ENCODE results near the gene LRRC25.
"Not testable (repeated sequence)": the region's sequence is repeated elsewhere in the genome, so short reads cannot be mapped to it uniquely, and the experiment has no call there.

Gene LRRC25

GRCh38 chr19:18380843-18381242, 16.6 kb downstream of the LRRC25 start:
- no peak for DNase-seq (ENCODE audit: low read depth in 2 of 2)

- DNase-seq (ENCODE audit: low read depth in 2 of 2), result no peak
Measured at GRCh38 chr19:18379803-18380747, 17.3 kb downstream of the LRRC25 start.

- no peak for DNase-seq (ENCODE audit: low read depth in 2 of 2)
Measured at GRCh38 chr19:18377026-18377425, 20.4 kb downstream of the LRRC25 start.

- peak; percentile 31 to 37 for DNase-seq (ENCODE audit: low read depth in 2 of 2)
Measured at GRCh38 chr19:18373892-18374629, 23.4 kb downstream of the LRRC25 start.

GRCh38 chr19:18373407-18373891, 24.0 kb downstream of the LRRC25 start:
- no peak for DNase-seq (ENCODE audit: low read depth in 2 of 2)

- DNase-seq (ENCODE audit: low read depth in 2 of 2), result no peak
Measured at GRCh38 chr19:18368504-18369222, 28.8 kb downstream of the LRRC25 start.

- no peak for DNase-seq (ENCODE audit: low read depth in 2 of 2)
Measured at GRCh38 chr19:18366021-18366435, 31.4 kb downstream of the LRRC25 start.

GRCh38 chr19:18364826-18365528, 32.4 kb downstream of the LRRC25 start:
- DNase-seq (ENCODE audit: low read depth in 2 of 2), result no peak

GRCh38 chr19:18364277-18364825, 33.1 kb downstream of the LRRC25 start:
- not testable (repeated sequence) for DNase-seq (ENCODE audit: low read depth in 2 of 2)

- DNase-seq (ENCODE audit: low read depth in 2 of 2), result no peak
Measured at GRCh38 chr19:18363787-18364186, 33.6 kb downstream of the LRRC25 start.

- no peak for DNase-seq (ENCODE audit: low read depth in 2 of 2)
Measured at GRCh38 chr19:18362934-18363542, 34.4 kb downstream of the LRRC25 start.

- no peak for DNase-seq (ENCODE audit: low read depth in 2 of 2)
Measured at GRCh38 chr19:18361646-18362045, 35.8 kb downstream of the LRRC25 start.

- DNase-seq (ENCODE audit: low read depth in 2 of 2), result no peak
Measured at GRCh38 chr19:18357041-18357440, 40.4 kb downstream of the LRRC25 start.

- not testable (repeated sequence) for DNase-seq (ENCODE audit: low read depth in 2 of 2)
Measured at GRCh38 chr19:18354743-18355142, 42.7 kb downstream of the LRRC25 start.

- no peak for DNase-seq (ENCODE audit: low read depth in 2 of 2)
Measured at GRCh38 chr19:18353378-18354005, 43.9 kb downstream of the LRRC25 start.

GRCh38 chr19:18351544-18351943, 45.9 kb downstream of the LRRC25 start:
- DNase-seq (ENCODE audit: low read depth in 2 of 2), result no peak

- DNase-seq (ENCODE audit: low read depth in 2 of 2), result no peak
Measured at GRCh38 chr19:18350490-18350889, 46.9 kb downstream of the LRRC25 start.

GRCh38 chr19:18349524-18350128, 47.8 kb downstream of the LRRC25 start:
- DNase-seq (ENCODE audit: low read depth in 2 of 2), result peak in 1 of 2 donors; percentile 20

- DNase-seq (ENCODE audit: low read depth in 2 of 2), result not testable (repeated sequence)
Measured at GRCh38 chr19:18348818-18349339, 48.5 kb downstream of the LRRC25 start.
